ENCODE results near the gene C6orf136.

DNA sequence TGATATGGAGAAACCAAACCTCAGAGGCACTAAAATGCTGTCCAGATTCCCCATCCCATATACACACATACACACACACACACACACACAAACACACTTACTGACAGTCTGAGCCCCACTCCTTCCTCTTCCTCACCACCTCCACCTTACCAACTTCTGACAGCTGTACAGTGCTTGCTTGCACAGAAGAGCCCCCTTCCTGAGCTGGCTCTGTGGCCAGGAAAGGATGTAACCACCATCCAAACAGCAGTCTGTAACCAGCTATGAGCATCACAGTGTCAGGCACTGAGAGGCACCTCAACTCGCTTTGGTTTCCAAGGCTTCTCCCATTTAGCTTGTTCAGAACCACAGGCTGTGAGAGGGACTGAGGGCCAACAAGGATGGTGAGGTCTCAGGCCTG is 5.9 kb upstream of the C6orf136 start:
- TF ChIP-seq, protein P1, sequence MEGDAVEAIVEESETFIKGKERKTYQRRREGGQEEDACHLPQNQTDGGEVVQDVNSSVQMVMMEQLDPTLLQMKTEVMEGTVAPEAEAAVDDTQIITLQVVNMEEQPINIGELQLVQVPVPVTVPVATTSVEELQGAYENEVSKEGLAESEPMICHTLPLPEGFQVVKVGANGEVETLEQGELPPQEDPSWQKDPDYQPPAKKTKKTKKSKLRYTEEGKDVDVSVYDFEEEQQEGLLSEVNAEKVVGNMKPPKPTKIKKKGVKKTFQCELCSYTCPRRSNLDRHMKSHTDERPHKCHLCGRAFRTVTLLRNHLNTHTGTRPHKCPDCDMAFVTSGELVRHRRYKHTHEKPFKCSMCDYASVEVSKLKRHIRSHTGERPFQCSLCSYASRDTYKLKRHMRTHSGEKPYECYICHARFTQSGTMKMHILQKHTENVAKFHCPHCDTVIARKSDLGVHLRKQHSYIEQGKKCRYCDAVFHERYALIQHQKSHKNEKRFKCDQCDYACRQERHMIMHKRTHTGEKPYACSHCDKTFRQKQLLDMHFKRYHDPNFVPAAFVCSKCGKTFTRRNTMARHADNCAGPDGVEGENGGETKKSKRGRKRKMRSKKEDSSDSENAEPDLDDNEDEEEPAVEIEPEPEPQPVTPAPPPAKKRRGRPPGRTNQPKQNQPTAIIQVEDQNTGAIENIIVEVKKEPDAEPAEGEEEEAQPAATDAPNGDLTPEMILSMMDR (conservative IDR thresholded peaks at IDR 0.05 in 1 of 2, IDR thresholded peaks at IDR 0.05 in 1 of 2; ENCODE audit: extremely low read depth in 1 of 2, insufficient read depth in 1 of 2, low read depth in 1 of 2, low read length in 2 of 2): no peak
- TF ChIP-seq EZH2 (IDR thresholded peaks at IDR 0.05; ENCODE audit: borderline replicate concordance, low read length): no peak
